ENCODE results near the gene CD38.
"Not testable (repeated sequence)": the region's sequence is repeated elsewhere in the genome, so short reads cannot be mapped to it uniquely, and the experiment has no call there.

Gene CD38

GRCh38 chr4:15757054-15757453 lies 21.1 kb upstream of the CD38 start:
- DNase-seq (ENCODE audit: extremely low spot score, insufficient read length, low read depth) (no peak), FAIRE-seq (no peak)

- FAIRE-seq (no peak), DNase-seq (ENCODE audit: extremely low spot score, insufficient read length, low read depth) (no peak)
Observed at GRCh38 chr4:15758294-15758693, 19.8 kb upstream of the CD38 start.

- not testable (repeated sequence) for DNase-seq (ENCODE audit: extremely low spot score, insufficient read length, low read depth)
- FAIRE-seq: peak; percentile 71
Observed at GRCh38 chr4:15762460-15762859, 15.7 kb upstream of the CD38 start.

- FAIRE-seq (no peak), DNase-seq (ENCODE audit: extremely low spot score, insufficient read length, low read depth) (no peak)
Observed at GRCh38 chr4:15765391-15765790, 12.7 kb upstream of the CD38 start.

- DNase-seq (ENCODE audit: extremely low spot score, insufficient read length, low read depth): no peak
- peak; percentile 88 for FAIRE-seq
Observed at GRCh38 chr4:15765910-15766697, 12.0 kb upstream of the CD38 start.

GRCh38 chr4:15766821-15767220 lies 11.3 kb upstream of the CD38 start:
- DNase-seq (ENCODE audit: extremely low spot score, insufficient read length, low read depth) (no peak), FAIRE-seq (no peak)

GRCh38 chr4:15769202-15769601 lies 8.9 kb upstream of the CD38 start:
- peak; percentile 24 for FAIRE-seq
- no peak for DNase-seq (ENCODE audit: extremely low spot score, insufficient read length, low read depth)

GRCh38 chr4:15771216-15772058 lies 6.7 kb upstream of the CD38 start:
- peak; percentile 79 for FAIRE-seq

GRCh38 chr4:15774020-15774420 lies 4.1 kb upstream of the CD38 start:
- DNase-seq (ENCODE audit: extremely low spot score, insufficient read length, low read depth): no peak
- peak; percentile 5 for FAIRE-seq

More at GRCh38 chr4:15771216-15772058, 6.7 kb upstream of the CD38 start:
- DNase-seq (ENCODE audit: extremely low spot score, insufficient read length, low read depth): no peak

GRCh38 chr4:15776871-15777648 lies 1.1 kb upstream of the CD38 start:
- FAIRE-seq: peak; percentile 83
- no peak for DNase-seq (ENCODE audit: extremely low spot score, insufficient read length, low read depth)

- FAIRE-seq (no peak), DNase-seq (ENCODE audit: extremely low spot score, insufficient read length, low read depth) (no peak)
Observed at GRCh38 chr4:15777697-15778288, 335 bp upstream of the CD38 start.

GRCh38 chr4:15779306-15779705 lies 1.2 kb downstream of the CD38 start:
- DNase-seq (ENCODE audit: extremely low spot score, insufficient read length, low read depth) (no peak), FAIRE-seq (no peak)

GRCh38 chr4:15779809-15780208 lies 1.7 kb downstream of the CD38 start:
- no peak for DNase-seq (ENCODE audit: extremely low spot score, insufficient read length, low read depth)
- FAIRE-seq: peak; percentile 45

- DNase-seq (ENCODE audit: extremely low spot score, insufficient read length, low read depth) (no peak), FAIRE-seq (peak; percentile 81)
Observed at GRCh38 chr4:15781427-15782095, 3.4 kb downstream of the CD38 start.

GRCh38 chr4:15783676-15784075 lies 5.5 kb downstream of the CD38 start:
- no peak for DNase-seq (ENCODE audit: extremely low spot score, insufficient read length, low read depth)
- FAIRE-seq: no peak

- DNase-seq (ENCODE audit: extremely low spot score, insufficient read length, low read depth) (no peak), FAIRE-seq (peak; percentile 83)
Observed at GRCh38 chr4:15784959-15785634, 7.0 kb downstream of the CD38 start.

GRCh38 chr4:15786743-15787142 lies 8.6 kb downstream of the CD38 start:
- no peak for FAIRE-seq
- no peak for DNase-seq (ENCODE audit: extremely low spot score, insufficient read length, low read depth)

GRCh38 chr4:15792974-15793373 lies 14.8 kb downstream of the CD38 start:
- no peak for DNase-seq (ENCODE audit: extremely low spot score, insufficient read length, low read depth)
- no peak for FAIRE-seq

All from GM18507 (cell line).